HG02571 (cell line): ENCODE measurements around the gene TGFB1I1.
"Not testable (repeated sequence)": the region's sequence is repeated elsewhere in the genome, so short reads cannot be mapped to it uniquely, and the experiment has no call there.

Source experiments
- ATAC-seq: cut with Tn5 transposase; IDR thresholded peaks from one replicate; pipeline ENCODE4 v1.9.1; 2021; ENCODE audit warnings: mild to moderate bottlenecking, moderate library complexity; ENCODE audit not compliant: unreplicated experiment

The TGFB1I1 gene

DNA sequence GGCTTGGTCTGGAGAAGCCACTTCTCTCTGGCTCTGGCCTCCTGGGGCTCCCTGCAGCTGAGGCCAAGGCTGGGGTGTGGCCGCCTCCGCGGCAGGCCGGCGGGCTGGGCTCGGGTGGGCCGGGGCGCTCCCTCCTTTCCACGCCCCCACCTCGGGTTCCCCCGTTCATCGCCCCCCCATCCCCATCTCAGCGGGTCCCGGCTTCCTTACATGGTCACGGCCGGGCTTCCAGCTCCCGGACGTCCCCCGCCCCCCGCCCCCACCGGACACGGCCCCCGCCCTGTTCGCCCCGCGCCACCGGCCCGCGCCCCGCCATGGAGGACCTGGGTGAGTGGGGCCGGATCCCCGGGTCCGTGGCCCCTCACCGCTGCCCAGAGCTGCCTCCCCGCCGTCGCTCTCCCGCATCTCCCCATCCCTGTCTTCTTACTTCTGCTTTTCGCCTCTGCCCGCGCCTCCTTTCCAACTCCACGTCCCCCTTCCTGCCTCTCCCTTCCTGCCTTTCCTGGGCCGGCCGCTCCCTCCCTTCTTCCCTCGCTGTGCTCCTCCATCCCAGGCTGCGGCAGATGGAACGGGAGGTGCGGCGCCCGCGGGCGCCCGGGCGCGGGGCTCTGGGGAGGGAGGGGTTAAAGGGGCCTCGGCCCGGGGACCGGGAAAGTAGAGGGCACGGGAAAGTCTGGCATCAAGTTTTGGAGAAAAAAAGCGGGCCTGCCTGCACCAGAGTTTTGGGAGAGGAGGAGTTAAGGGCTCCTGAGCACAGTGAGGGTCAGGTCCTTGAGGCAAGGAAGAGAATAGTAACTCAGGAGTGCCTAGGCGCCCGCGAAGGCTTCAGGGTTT, at the start of gene TGFB1I1:
TSS of gene TGFB1I1 (plus strand) at position 278 of the 834 bp plus-strand sequence. CDS start at position 315, 37 bp downstream.
- no peak for ATAC-seq

DNA sequence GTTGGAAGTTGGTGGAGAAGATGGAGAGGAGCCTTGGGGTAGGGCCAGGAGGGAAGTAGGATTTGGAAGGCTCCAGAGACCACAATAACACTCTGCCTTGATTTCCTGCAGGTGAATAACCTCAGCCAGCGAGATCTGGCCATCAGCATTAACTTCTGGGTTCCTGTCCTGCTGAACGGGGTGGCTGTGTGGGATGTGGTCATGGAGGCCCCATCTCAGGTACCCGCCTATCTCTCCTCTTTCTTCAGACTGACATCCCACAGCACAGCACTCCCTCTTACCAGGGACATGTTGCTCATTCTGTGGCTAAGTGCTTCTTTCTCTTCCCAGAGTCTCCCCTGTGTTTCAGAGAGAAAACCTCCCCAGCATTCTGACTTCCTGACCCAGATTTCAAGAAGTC, 48.7 kb upstream of the TGFB1I1 start:
- ATAC-seq: no peak

DNA sequence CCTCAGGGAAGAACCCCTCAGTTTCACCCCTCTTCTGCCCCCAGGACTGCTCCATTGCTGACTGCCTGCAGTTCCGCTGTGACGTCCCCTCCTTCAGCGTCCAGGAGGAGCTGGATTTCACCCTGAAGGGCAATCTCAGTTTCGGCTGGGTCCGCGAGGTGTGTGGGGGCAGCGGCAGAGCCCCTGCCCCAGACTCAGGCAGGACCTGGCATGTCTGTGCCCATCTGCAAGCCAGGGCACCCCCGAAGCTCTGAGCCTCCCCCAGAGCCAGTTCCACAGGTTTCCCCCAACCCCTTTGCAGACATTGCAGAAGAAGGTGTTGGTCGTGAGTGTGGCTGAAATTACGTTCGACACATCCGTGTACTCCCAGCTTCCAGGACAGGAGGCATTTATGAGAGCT, 48.2 kb upstream of the TGFB1I1 start:
- ATAC-seq: no peak

DNA sequence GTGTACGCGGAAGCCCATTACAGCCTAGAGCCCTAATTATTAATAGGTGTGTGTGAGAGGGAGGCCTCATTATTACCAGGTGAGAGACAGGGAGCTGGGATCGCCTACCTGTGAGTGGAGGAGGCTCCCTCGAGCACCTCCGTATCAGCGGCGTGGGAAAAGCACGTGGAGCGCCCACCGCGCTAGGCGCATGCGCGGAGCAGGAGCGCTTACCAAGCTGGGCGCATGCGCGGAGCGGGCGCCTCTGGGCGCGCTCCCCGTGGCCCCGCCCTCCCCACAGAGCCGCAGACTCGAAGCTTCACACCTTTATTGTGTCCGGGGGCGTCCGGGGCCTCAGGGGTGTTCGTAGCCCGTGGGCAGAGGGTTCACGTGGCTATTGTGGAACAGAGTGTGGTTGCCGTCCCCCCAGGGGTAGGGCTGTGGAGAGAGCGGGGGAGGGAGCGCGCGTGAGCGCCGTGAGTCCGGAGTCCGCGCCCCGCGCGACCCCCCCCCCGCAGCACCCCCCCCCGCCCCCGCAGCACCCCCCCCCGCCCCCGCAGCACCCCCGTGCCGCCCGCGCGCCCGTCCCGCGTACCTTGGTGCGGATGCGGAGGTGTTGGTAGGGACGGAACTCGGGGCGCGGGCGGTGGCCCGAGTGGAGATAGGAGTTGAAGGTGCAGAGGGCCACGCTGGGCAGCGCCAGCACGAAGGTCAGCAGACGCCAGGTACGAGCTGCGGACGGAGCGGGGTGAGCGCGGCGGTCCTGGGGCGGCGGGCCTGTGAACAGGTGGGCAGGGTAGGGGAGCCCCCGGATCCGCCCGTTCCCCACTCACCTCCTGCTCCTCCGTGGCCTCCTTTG, 44.3 kb upstream of the TGFB1I1 start:
- no peak for ATAC-seq

- no peak for ATAC-seq
Measured at GRCh38 chr16:31428279-31428597, 43.7 kb upstream of the TGFB1I1 start, which contains the start of gene COX6A2. COX6A2 (minus strand) TSS chr16:31428360; CDS start chr16:31428325, 35 bp downstream.

DNA sequence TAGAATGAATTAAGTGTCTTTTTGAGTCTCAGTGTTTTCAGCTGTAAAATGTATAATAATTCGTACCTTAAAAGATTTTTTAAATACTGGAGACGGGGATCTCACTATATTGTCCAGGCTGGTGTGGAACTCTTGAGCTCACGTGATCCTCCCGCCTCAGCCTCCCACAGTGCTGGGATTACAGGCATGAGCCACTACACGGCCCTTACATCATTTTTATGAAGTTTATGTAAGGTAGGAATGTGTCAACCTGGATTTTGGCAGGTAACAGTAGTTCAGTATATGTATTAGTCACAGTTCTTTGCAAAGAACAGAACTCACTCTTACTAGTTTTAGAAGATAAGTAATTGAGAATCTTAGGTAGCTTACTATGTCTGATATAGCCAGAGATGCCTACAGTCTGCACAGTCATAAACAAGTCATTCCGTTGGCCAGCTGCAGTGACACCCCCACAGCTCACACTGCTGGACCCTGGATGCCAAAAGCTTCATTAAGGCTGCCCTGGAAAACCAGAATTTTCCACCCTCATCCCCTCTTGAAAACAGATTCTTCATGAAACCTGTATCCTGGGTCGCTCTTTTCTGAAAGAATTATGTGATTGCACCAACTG, 43.2 kb upstream of the TGFB1I1 start:
- no peak for ATAC-seq

GRCh38 chr16:31429314-31429713, 42.6 kb upstream of the TGFB1I1 start:
- no peak for ATAC-seq

DNA sequence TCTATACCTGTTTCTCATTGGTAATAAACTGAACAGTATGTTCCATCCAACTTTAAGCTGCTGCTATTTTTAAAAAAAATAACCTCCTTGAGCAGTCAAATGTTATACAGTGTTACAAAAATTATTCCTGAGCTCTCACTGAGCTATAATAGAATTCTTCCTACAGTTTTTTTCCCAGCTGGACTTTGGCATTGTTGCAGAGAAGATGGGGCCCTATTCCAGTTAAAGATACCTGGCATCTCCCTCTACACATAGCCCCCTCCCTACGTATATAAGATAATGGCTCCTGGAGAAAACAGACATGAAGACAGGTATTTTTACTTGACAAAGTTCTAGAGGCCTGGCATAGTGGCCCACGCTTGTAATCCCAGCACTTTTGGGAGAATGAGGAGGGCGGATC, 42.2 kb upstream of the TGFB1I1 start:
- ATAC-seq: no peak

DNA sequence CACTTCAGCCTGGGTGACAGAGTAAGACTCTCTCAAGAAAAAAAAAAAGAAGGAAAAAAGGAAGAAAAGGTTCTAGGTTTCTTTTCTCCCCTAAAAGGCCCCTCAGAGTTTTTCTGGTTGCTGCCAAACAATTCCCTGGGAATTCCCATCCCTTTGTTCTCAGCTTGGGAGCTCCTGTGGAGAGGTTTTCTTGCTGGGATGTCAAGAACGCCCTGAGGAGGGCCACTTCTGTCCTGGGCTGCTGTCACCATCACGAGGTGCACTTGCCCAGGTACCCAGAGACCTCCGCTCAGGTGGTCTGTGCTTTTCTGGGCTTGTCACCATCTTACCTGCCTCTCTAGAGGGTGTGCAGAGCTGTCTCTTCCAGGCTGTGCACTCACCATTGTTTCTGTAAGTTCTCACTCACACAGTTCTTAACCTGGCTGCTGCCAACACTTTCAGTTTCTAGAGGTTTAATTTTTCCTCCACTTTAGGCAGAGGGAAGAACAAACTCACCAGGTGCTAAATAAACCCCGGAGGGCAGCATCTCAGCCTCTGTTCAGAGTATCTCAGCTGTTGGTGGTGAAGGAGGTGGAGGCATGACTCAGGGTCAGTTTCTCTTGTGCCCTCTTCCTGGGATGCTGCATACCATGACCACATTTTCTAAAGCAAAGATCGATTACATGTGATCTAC, 41.4 kb upstream of the TGFB1I1 start:
- ATAC-seq: no peak

DNA sequence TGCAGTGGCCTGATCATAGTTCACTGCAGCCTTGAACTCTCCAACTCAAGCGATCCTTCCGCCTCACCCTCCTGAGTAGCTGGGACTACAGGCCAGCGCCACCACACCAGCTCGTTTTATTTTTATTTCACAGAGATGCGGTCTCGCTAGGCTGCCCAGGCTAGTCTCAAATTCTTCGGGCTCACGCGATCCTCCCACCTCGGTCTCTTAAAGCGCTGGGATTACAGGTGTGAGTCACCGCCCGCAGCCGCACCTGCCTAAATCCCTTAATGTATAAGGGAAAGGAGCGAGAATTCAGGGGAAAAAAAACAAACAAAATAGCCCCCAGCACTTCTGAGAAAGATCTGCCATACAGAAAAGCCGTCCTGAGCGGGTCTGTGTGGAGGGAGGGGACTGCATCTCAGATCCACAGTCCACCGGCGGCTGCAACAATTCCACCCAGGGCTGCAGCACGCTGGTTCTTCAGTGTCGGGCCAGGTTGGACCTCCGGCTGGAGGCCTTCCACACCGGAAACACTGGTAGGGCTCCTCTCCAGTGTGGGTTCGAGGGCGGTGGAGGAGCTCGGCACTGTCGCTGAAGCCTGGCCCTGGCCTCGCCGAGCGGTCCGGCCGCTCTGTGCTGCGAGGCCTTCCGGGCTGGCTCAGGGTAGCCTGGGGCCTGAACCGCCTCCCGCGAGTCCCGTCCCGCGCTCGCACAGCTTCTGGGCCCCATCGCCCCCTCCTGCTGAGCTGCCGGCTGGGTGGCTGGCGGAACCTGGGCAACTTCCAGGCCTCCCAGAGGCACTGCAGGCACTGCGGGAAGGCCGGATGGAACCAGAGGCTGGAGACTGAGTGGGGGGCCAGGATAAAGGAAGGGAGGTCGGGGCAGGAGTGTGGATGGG, 36.4 kb upstream of the TGFB1I1 start:
- ATAC-seq: no peak

DNA sequence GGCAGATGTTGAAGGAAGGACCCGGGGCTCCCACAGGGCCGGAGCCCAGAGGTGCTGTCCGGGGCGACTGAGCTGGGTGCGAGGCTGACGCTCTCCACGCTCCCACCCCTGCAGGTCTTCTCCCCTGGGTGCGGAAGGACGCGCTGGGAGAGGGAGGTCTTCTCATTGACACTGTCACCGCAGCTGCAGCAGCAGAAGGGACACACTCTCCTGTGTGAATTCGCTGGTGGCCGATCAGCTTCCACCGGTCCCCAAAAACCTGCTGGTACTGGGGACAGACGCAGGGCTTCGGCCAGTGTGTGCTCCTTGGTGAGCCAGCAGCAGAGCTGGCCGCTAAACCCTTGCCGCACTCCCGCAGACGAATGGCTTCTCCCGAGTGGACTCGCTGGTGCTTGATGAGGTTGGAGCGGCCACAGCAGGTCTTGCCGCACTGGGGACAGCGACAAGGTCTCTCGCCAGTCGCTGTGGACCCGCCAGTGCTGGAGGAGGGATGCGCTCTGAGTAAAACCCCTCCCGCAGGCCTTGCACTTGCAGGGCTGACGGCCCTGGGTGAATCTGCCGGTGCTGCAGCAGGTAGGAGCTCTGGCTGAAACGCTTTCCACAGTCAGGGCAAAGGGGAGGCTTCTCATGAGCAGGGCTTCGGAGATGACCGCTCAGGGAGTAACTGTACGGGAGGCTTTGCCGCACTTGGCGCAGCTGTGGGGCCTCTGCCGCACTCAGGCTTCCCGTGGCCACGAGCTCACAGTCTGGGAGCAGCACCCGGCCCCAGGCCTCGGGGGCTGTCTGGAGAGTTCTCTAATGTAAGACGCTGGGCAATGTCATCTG, 35.5 kb upstream of the TGFB1I1 start:
- ATAC-seq: no peak

DNA sequence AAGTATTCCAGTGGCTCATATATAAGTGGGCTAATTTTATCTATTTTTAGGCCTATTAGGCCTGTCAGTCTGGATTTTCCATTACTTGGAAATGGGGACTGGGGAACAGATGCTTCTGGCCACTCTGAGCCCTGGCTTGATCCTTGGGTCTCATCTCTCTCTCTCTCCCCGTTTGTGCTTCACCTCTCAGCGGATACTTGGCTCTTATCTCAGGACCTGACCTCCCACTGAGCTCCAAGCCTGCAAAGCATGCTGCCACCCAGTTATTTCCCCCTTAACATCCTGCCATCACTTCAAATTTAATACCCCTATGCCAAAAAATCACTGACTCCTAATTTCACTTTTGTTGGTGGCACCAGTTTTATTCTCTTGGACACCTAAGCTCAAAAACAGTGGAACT, 33.5 kb upstream of the TGFB1I1 start:
- no peak for ATAC-seq

DNA sequence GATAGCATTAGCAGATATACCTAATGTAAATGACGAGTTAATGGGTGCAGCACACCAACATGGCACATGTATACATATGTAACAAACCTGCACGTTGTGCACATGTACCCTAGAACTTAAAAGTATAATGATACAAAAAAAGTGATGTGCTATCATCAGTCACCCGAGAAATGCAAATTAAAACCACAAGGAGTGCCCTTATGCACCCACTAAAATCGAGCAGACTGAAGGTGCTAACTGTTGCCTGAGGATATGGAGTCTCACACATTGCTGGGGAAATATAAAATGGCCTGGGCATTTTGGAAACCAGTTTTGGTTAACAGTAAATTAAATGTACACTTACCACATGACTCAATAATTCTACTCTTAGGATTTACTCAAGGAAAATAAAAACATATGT, 32.9 kb upstream of the TGFB1I1 start:
- not testable (repeated sequence) for ATAC-seq

- ATAC-seq: no peak
Measured at GRCh38 chr16:31439519-31439918, 32.4 kb upstream of the TGFB1I1 start.

GRCh38 chr16:31440516-31441184, 31.3 kb upstream of the TGFB1I1 start:
- no peak for ATAC-seq

DNA sequence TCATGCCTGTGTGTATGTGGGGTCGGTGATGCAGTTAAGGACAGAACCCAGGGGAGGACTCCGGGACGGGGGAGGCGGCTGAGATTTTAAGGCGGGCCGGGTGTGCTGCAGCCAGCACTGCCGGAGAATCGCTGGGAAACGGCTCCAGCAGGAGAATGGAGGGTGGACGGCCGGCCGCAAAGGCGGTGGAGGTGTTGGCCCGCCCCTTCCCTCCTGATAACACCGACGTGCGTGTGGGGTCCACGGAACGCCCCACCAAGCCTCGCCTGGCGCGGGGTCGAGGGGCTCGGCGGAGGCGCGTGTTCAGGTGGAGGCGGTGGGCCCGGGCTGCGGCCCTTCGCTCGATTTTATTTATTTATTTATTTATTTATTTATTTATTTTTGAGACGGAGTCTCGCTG, 30.0 kb upstream of the TGFB1I1 start:
- ATAC-seq: no peak

- not testable (repeated sequence) for ATAC-seq
Measured at GRCh38 chr16:31445931-31446330, 26.0 kb upstream of the TGFB1I1 start.

- no peak for ATAC-seq
Measured at GRCh38 chr16:31451201-31451600, 20.8 kb upstream of the TGFB1I1 start.
